Peyer's patch (tissue), 4 donors: ENCODE data around the gene SUGCT.

Experiments used
- POLR2A ChIP-seq, 2 donors: fragments of 450-650 bp; IDR thresholded peaks; one replicate each; pipeline ENCODE4 v1.5.1; 2017; ENCODE audit warnings: antibody characterized with exemption in 2 of 2, mild to moderate bottlenecking in 2 of 2, moderate library complexity in 2 of 2
- TF ChIP-seq, protein P1 (sequence below), 6 experiments: fragments of 450-650 bp in 4 of 6; fragments of 200-600 bp in 2 of 6; sonication (generic) in 1 of 6; IDR thresholded peaks; one replicate each; pipeline ENCODE4 v1.5.1; 2017 to 2019; ENCODE audit warnings: antibody characterized with exemption in 6 of 6, mild to moderate bottlenecking in 3 of 6, moderate library complexity in 1 of 6

DNA sequence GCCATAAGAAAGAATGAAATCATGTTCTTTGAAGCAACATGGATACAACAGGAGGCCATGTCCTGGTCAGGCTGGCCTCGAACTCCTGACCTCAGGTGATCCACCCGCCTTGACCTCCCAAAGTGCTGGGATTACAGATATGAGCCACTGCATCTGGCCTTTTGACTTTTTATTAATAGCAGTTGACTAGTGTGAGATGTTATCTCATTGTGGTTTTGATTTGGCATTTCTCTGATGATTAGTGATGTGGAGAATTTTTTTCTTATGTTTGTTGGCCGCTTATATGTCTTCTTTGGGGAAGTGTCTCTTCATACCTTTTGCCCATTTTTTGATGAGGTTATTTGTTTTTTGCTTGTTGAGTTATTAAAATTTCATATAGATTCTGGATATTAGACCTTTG lies 400.9 kb downstream of the SUGCT start:
- TF ChIP-seq POLR2A (IDR thresholded peaks at IDR 0.05) = no peak
- TF ChIP-seq, protein P1, sequence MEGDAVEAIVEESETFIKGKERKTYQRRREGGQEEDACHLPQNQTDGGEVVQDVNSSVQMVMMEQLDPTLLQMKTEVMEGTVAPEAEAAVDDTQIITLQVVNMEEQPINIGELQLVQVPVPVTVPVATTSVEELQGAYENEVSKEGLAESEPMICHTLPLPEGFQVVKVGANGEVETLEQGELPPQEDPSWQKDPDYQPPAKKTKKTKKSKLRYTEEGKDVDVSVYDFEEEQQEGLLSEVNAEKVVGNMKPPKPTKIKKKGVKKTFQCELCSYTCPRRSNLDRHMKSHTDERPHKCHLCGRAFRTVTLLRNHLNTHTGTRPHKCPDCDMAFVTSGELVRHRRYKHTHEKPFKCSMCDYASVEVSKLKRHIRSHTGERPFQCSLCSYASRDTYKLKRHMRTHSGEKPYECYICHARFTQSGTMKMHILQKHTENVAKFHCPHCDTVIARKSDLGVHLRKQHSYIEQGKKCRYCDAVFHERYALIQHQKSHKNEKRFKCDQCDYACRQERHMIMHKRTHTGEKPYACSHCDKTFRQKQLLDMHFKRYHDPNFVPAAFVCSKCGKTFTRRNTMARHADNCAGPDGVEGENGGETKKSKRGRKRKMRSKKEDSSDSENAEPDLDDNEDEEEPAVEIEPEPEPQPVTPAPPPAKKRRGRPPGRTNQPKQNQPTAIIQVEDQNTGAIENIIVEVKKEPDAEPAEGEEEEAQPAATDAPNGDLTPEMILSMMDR (IDR thresholded peaks at IDR 0.05) = no peak
